CD14-positive monocyte (primary cell): ENCODE results near the gene TBC1D20. TPM values are rescaled to one million over a fixed set of nuclear protein-coding genes. Genes with fewer than 3 reads are reported as not detected.

Experiments
- DNase-seq, 3 donors: peaks; one replicate each; pipeline ENCODE4 v3.0.0-alpha.2; 2011 to 2022
- H2AFZ ChIP-seq: 2 replicates; pipeline ENCODE4 v1.6.0; 2012; ENCODE audit warnings: mild to moderate bottlenecking, low read depth, low read length, inconsistent platforms; ENCODE audit not compliant: insufficient read depth, poor library complexity, severe bottlenecking
- H3K27ac ChIP-seq, 2 donors: 1 replicate in 1 of 2; 2 replicates in 1 of 2; pipeline ENCODE4 v1.5.1; 2012 to 2013; ENCODE audit warnings: low read length in 2 of 2, control low read depth in 1 of 2, inconsistent platforms in 1 of 2, low read depth in 1 of 2, mild to moderate bottlenecking in 1 of 2
- H3K27me3 ChIP-seq, 2 donors: one replicate each; pipeline versions ENCODE4 v1.6.0 to v1.6.1; 2011 to 2013; ENCODE audit warnings: low read length in 2 of 2; ENCODE audit not compliant: control insufficient read depth in 2 of 2, insufficient read depth in 2 of 2
- H3K36me3 ChIP-seq, 2 donors: replicated peaks in 1 of 2; 1 replicate in 1 of 2; 2 replicates in 1 of 2; pipeline versions ENCODE4 v1.5.1 to v1.6.1; 2012 to 2013; ENCODE audit warnings: low read length in 2 of 2, control low read depth in 1 of 2, inconsistent platforms in 1 of 2, mild to moderate bottlenecking in 1 of 2; ENCODE audit not compliant: insufficient read depth in 2 of 2, control insufficient read depth in 1 of 2
- H3K4me1 ChIP-seq, 2 donors: 1 replicate in 1 of 2; 2 replicates in 1 of 2; pipeline versions ENCODE4 v1.5.1 to v1.6.1; 2012 to 2013; ENCODE audit warnings: low read length in 2 of 2, control low read depth in 1 of 2, inconsistent platforms in 1 of 2, mild to moderate bottlenecking in 1 of 2, moderate library complexity in 1 of 2; ENCODE audit not compliant: insufficient read depth in 2 of 2, control insufficient read depth in 1 of 2
- H3K4me2 ChIP-seq: replicated peaks from 2 replicates; pipeline ENCODE3; 2012; ENCODE audit warnings: low read length, moderate library complexity, mild to moderate bottlenecking; ENCODE audit not compliant: poor library complexity, severe bottlenecking; ENCODE audit errors: extremely low read depth
- H3K4me3 ChIP-seq, 3 experiments: fragments of 200-600 bp in 1 of 3; sonication (generic) in 1 of 3; replicated peaks in 1 of 3; 1 replicate in 2 of 3; 2 replicates in 1 of 3; pipeline ENCODE4 v1.5.1; 2011 to 2013; ENCODE audit warnings: low read length in 3 of 3, mild to moderate bottlenecking in 3 of 3, control low read depth in 2 of 3, low read depth in 2 of 3, inconsistent platforms in 1 of 3, moderate library complexity in 1 of 3
- H3K79me2 ChIP-seq: 2 replicates; pipeline ENCODE4 v1.6.0; 2012; ENCODE audit warnings: mild to moderate bottlenecking, control low read depth, inconsistent platforms, low read length, moderate library complexity; ENCODE audit not compliant: insufficient read depth
- H3K9ac ChIP-seq: 2 replicates; pipeline ENCODE4 v1.6.0; 2017; ENCODE audit warnings: low read length, mild to moderate bottlenecking; ENCODE audit not compliant: insufficient read depth, poor library complexity, severe bottlenecking
- H3K9me3 ChIP-seq, 2 donors: replicated peaks in 1 of 2; 1 replicate in 1 of 2; 2 replicates in 1 of 2; pipeline versions ENCODE4 v1.5.1 to v1.6.1; 2012 to 2013; ENCODE audit warnings: low read length in 2 of 2, control low read depth in 1 of 2; ENCODE audit not compliant: control insufficient read depth in 1 of 2, insufficient read depth in 1 of 2
- H4K20me1 ChIP-seq: 2 replicates; pipeline ENCODE4 v1.6.0; 2012; ENCODE audit warnings: mild to moderate bottlenecking, low read length, control low read depth, moderate library complexity; ENCODE audit not compliant: insufficient read depth
- H3K27ac Mint-ChIP-seq, 7 donors: one replicate each; pipeline ENCODE4 v1.8.0; 2020; ENCODE audit warnings: mild to moderate bottlenecking in 7 of 7, mixed read lengths in 7 of 7, moderate library complexity in 6 of 7, inconsistent platforms in 2 of 7
- H3K27me3 Mint-ChIP-seq, 3 donors: one replicate each; pipeline ENCODE4 v1.8.0; 2021 to 2022; ENCODE audit warnings: low read depth in 3 of 3, mild to moderate bottlenecking in 3 of 3, mixed read lengths in 3 of 3, moderate library complexity in 3 of 3, inconsistent platforms in 1 of 3
- H3K36me3 Mint-ChIP-seq, 2 donors: one replicate each; pipeline ENCODE4 v1.8.0; 2020; ENCODE audit warnings: mixed read lengths in 2 of 2, inconsistent platforms in 1 of 2, mild to moderate bottlenecking in 1 of 2
- H3K4me1 Mint-ChIP-seq: one replicate; pipeline ENCODE4 v1.8.0; 2020; ENCODE audit warnings: mild to moderate bottlenecking, mixed read lengths
- H3K4me3 Mint-ChIP-seq, 2 donors: one replicate each; pipeline ENCODE4 v1.8.0; 2020; ENCODE audit warnings: mild to moderate bottlenecking in 2 of 2, mixed read lengths in 2 of 2, moderate library complexity in 1 of 2
- H3K9me3 Mint-ChIP-seq, 7 donors: one replicate each; pipeline ENCODE4 v1.8.0; 2020 to 2022; ENCODE audit warnings: mixed read lengths in 7 of 7, mild to moderate bottlenecking in 6 of 7, moderate library complexity in 6 of 7, inconsistent platforms in 2 of 7
- WGBS: methylation state at CpG from one replicate; pipeline ENCODE4 v1.1.5; 2013; ENCODE audit warnings: missing lambda C conversion rate; ENCODE audit not compliant: insufficient coverage; 5-methylcytosine and 5-hydroxymethylcytosine counted together
- intact Hi-C, 2 donors: fragments of 100-400 bp; cut with micrococcal nuclease; formaldehyde crosslinking; loops; one replicate each; pipeline versions ENCODE4 v1.15.0 to v1.15.1; 2023
- polyA plus RNA-seq, 3 donors: library from polyadenylated mRNA; depleted of rRNA in 1 of 3; unstranded in 2 of 3; stranded (reverse) in 1 of 3; fragments of 300-500 nt in 2 of 3; fragments of >200 nt in 1 of 3; fragmentation: Illumina TruSeq in 2 of 3; gene quantifications; 1 replicate in 2 of 3; 2 replicates in 1 of 3; pipeline ENCODE4 v1.2.3, GENCODE V29; 2012 to 2021
- TF ChIP-seq, protein P1 (sequence below): fragments of 200-600 bp; IDR thresholded peaks from one replicate; pipeline ENCODE4 v1.8.0; 2022; ENCODE audit warnings: antibody characterized with exemption, mild to moderate bottlenecking

The TBC1D20 gene
- polyA plus RNA-seq, 3 donors, result 10.5 to 24.7 (median 11.3) TPM

DNA sequence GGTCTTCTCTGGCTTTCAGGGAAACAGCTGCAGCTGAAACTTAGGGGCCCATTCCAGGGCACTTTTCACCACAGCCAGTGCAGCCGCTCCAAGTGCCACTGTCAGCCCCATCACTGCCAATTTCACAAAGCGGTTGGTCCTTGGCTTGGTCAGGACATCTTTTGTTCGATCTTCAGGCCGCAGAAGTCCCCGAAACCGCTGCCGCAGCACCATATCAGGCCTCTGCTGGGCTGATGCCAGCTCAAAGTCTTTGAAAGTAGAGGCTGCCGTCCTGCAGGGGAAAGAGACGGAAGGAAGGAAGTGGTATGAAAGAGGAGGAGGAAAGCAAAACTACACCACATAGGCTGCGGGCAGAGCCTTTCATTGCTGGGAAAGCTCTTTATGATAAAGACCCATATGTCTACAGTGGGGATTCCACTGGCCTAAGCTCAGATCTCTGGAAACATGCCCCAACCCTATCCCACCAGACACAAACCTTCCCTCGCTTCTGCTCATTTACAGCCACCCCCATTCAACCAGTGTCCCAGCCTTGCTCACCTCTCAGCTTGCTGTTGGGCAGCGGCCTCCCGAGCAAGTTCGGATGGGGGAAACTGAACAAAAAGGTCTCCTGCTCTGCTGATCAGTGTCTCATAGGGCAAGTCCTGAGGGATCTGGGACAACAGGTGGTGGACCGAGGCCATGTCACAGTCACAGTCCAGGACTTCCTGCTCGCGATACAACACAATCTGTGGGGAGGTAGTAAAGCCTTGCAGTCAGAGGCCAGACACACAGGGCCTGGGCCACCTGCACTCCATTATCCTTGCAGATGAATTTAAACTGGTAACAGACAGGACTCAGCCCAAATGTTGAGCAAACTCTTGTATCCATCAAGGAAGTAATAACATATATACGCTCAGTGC is 23.5 kb downstream of the TBC1D20 start:
- Histone ChIP-seq H3K4me3 (peak overlapping the region in 1 of 3 experiments; percentile 34), H3K27ac (peak overlapping the region; percentile 26 to 46), H3K9ac (peak overlapping the region; percentile 22), H3K4me2 (peak overlapping the region; percentile 33), H3K27me3 (no peaks in the 10 kb centered on the region), H4K20me1 (peaks cover 16% of the 10 kb centered on the region), H3K4me1 (peaks cover 19 to 20% of the 10 kb centered on the region in 2 donors), H3K79me2 (no peaks in the 10 kb centered on the region), H3K36me3 (peaks cover 60 to 87% of the 10 kb centered on the region in 2 donors), H2AFZ (no peak overlapping the region), H3K9me3 (no peaks in the 10 kb centered on the region)
- H3K9me3 Mint-ChIP-seq, result no peaks in the 10 kb centered on the region
- H3K4me1 Mint-ChIP-seq, result peaks cover 29% of the 10 kb centered on the region
- peaks cover 64 to 90% of the 10 kb centered on the region in 2 donors for H3K36me3 Mint-ChIP-seq
- intact Hi-C loops, result loop anchor here in 1 of 2 donors (10.0 kb wide), 1 partner anchor 46 kb away; no protein-coding TSS in a partner anchor
- no peak for DNase-seq
- H3K4me3 Mint-ChIP-seq, result peak overlapping the region; percentile 56 to 64
- 14% methylated on average over 6 of the region's 18 CpGs for WGBS
- peak overlapping the region in 5 of 7 donors; percentile 33 to 79 (median 74) for H3K27ac Mint-ChIP-seq
- TF ChIP-seq, protein P1, sequence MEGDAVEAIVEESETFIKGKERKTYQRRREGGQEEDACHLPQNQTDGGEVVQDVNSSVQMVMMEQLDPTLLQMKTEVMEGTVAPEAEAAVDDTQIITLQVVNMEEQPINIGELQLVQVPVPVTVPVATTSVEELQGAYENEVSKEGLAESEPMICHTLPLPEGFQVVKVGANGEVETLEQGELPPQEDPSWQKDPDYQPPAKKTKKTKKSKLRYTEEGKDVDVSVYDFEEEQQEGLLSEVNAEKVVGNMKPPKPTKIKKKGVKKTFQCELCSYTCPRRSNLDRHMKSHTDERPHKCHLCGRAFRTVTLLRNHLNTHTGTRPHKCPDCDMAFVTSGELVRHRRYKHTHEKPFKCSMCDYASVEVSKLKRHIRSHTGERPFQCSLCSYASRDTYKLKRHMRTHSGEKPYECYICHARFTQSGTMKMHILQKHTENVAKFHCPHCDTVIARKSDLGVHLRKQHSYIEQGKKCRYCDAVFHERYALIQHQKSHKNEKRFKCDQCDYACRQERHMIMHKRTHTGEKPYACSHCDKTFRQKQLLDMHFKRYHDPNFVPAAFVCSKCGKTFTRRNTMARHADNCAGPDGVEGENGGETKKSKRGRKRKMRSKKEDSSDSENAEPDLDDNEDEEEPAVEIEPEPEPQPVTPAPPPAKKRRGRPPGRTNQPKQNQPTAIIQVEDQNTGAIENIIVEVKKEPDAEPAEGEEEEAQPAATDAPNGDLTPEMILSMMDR, result no peak
- peaks cover 0 to 2% (median 1%) of the 10 kb centered on the region in 3 donors for H3K27me3 Mint-ChIP-seq

- Histone ChIP-seq H3K9me3 (no peaks in the 10 kb centered on the region), H4K20me1 (peaks cover 21% of the 10 kb centered on the region), H3K4me3 (no peak overlapping the region), H3K27me3 (no peaks in the 10 kb centered on the region), H3K79me2 (no peaks in the 10 kb centered on the region), H2AFZ (no peak overlapping the region), H3K36me3 (peaks cover 51 to 80% of the 10 kb centered on the region in 2 donors), H3K27ac (peak overlapping the region in 1 of 2 donors; percentile 46), H3K4me1 (peaks cover 19 to 20% of the 10 kb centered on the region in 2 donors), H3K4me2 (peak overlapping the region; percentile 33), H3K9ac (peak overlapping the region; percentile 22)
- H3K27me3 Mint-ChIP-seq, result peaks cover 0 to 3% (median 2%) of the 10 kb centered on the region in 3 donors
- H3K27ac Mint-ChIP-seq, result peak overlapping the region in 4 of 7 donors; percentile 37 to 73 (median 55)
- no peak overlapping the region for H3K4me3 Mint-ChIP-seq
- H3K36me3 Mint-ChIP-seq, result peaks cover 58 to 82% of the 10 kb centered on the region in 2 donors
- intact Hi-C loops, result loop anchor here in 1 of 2 donors (10.0 kb wide), 1 partner anchor 47 kb away; no protein-coding TSS in a partner anchor
- TF ChIP-seq, protein P1, result no peak
- 15% methylated on average over 2 of the region's 6 CpGs for WGBS
- DNase-seq, result no peak
- peaks cover 36% of the 10 kb centered on the region for H3K4me1 Mint-ChIP-seq
- H3K9me3 Mint-ChIP-seq, result no peaks in the 10 kb centered on the region
These were observed 24.4 kb downstream of the TBC1D20 start for GRCh38 chr20:437787-438486.
